ENCODE measurements around the gene AFMID. TPM values are rescaled to one million over a fixed set of nuclear protein-coding genes. Genes with fewer than 3 reads are reported as not detected.

Gene AFMID
- total and polyA plus RNA-seq, 7 donors, result 7.4 to 20.8 (median 9.3) TPM

DNA sequence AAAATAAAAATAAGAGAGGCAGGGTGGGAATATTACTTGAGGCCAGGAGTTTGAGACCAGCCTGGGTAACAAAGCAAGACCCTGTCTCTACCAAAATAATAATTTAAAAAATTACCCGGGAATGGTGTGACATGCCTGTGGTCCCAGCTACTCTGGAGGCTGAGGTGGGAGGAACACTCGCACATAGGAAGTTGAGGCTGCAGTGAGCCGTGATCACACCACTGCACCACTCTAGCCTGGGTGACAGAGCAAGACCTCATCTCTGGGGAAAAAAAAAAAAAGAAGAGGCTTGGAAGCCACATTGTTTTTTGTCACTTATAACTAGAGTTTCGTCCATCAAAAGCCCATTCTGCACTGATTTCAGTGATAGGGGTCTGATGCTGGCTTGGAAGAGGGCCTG, 41.0 kb downstream of the AFMID start:
- 93 to 96% (median 95%) methylated on average over 4 of the region's 4 CpGs for WGBS, 3 donors
- H3K27me3 ChIP-seq (ENCODE audit: insufficient read depth in 3 of 3, low read length in 2 of 3), result peaks cover 0 to 37% (median 20%) of the 10 kb centered on the region in 3 donors
- DNase-seq, result no peak
- no peak overlapping the region for H3K27ac ChIP-seq
- intact Hi-C loops (cut with DNase I), result no loop called here
- H3K4me1 ChIP-seq, result no peaks in the 10 kb centered on the region
- no peaks in the 10 kb centered on the region for H3K36me3 ChIP-seq (ENCODE audit: insufficient read depth in 1 of 2, low read depth in 1 of 2)
- no peaks in the 10 kb centered on the region for H3K9me3 ChIP-seq
- ATAC-seq, result no peak
- no peak overlapping the region for H3K4me3 ChIP-seq
- TF ChIP-seq, protein P1, sequence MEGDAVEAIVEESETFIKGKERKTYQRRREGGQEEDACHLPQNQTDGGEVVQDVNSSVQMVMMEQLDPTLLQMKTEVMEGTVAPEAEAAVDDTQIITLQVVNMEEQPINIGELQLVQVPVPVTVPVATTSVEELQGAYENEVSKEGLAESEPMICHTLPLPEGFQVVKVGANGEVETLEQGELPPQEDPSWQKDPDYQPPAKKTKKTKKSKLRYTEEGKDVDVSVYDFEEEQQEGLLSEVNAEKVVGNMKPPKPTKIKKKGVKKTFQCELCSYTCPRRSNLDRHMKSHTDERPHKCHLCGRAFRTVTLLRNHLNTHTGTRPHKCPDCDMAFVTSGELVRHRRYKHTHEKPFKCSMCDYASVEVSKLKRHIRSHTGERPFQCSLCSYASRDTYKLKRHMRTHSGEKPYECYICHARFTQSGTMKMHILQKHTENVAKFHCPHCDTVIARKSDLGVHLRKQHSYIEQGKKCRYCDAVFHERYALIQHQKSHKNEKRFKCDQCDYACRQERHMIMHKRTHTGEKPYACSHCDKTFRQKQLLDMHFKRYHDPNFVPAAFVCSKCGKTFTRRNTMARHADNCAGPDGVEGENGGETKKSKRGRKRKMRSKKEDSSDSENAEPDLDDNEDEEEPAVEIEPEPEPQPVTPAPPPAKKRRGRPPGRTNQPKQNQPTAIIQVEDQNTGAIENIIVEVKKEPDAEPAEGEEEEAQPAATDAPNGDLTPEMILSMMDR (IDR thresholded peaks at IDR 0.05), result no peak

DNA sequence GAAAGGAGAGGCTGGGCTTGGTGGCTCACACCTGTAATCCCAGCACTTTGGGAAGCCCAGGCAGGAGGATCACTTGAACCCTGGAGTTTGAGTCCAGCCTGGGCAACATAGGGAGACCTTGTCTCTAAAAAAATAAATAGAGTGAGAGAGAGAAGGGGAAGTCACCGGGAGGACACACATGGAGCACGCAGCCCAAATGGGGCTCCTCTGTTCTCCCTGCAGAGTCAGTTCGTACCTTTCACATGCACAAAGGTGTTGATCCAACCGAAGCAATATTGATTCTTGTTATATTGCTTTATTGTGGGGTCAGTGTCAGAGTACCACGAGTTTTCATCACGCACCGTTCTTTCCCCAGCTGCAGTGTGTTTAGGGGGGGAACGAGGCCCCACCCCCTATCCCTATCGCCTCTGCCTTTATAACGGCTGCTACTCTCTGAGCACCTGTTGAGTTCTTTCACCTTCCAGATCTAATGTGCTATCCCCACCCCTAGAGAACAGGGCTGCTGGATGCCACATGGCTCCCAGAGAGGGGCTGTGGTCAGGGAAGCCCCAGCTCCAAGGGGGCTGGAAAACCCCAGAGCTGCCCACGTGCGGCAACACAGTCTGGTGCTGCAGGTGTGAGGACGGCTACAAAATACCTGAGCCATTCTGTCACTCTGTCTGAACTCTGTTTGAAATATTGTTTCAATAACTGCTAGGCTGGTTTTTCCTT, 43.2 kb downstream of the AFMID start:
- Histone ChIP-seq H3K4me3 (no peak overlapping the region), H3K36me3 (ENCODE audit: insufficient read depth in 1 of 2, low read depth in 1 of 2) (no peaks in the 10 kb centered on the region), H3K4me1 (no peaks in the 10 kb centered on the region), H3K27me3 (ENCODE audit: insufficient read depth in 3 of 3, low read length in 2 of 3) (peaks cover 0 to 39% (median 20%) of the 10 kb centered on the region in 3 donors), H3K9me3 (no peaks in the 10 kb centered on the region), H3K27ac (no peak overlapping the region)
- DNase-seq (no peak), ATAC-seq (no peak)
- WGBS, 3 donors, result 74 to 80% (median 77%) methylated on average over 13 of the region's 13 CpGs
- intact Hi-C loops (cut with DNase I), result no loop called here
- TF ChIP-seq, protein P1 (IDR thresholded peaks at IDR 0.05), result no peak

GRCh38 chr17:78230996-78231935, 44.1 kb downstream of the AFMID start, which contains the start of gene TMEM235:
TMEM235 (plus strand) TSS chr17:78231631; CDS start chr17:78232024, 393 bp downstream.
- WGBS, 3 donors, result 35 to 51% (median 38%) methylated on average over 32 to 52 of the region's 52 CpGs
- DNase-seq (no peak), ATAC-seq (no peak)
- no peak within 1 kb of the TSS for H3K27ac ChIP-seq
- intact Hi-C loops (cut with DNase I), result no loop called here
- no peaks in the 10 kb centered on the region for H3K4me1 ChIP-seq
- peaks cover 0 to 39% (median 20%) of the 10 kb centered on the region in 3 donors for H3K27me3 ChIP-seq (ENCODE audit: insufficient read depth in 3 of 3, low read length in 2 of 3)
- H3K4me3 ChIP-seq, result no peak within 1 kb of the TSS
- H3K9me3 ChIP-seq, result no peaks in the 10 kb centered on the region
- TF ChIP-seq, protein P1 (IDR thresholded peaks at IDR 0.05), result no peak
- no peaks in the 10 kb centered on the region for H3K36me3 ChIP-seq (ENCODE audit: insufficient read depth in 1 of 2, low read depth in 1 of 2)

- DNase-seq (no peak), ATAC-seq (no peak)
- Histone ChIP-seq H3K27me3 (ENCODE audit: insufficient read depth in 3 of 3, low read length in 2 of 3) (peaks cover 0 to 35% (median 20%) of the 10 kb centered on the region in 3 donors), H3K9me3 (no peaks in the 10 kb centered on the region), H3K4me3 (no peak overlapping the region), H3K36me3 (ENCODE audit: insufficient read depth in 1 of 2, low read depth in 1 of 2) (no peaks in the 10 kb centered on the region), H3K27ac (no peak overlapping the region), H3K4me1 (no peaks in the 10 kb centered on the region)
- intact Hi-C loops (cut with DNase I), result no loop called here
- 23 to 36% (median 35%) methylated on average over 29 to 55 of the region's 55 CpGs for WGBS, 3 donors
- TF ChIP-seq, protein P1 (IDR thresholded peaks at IDR 0.05), result no peak
Observed at GRCh38 chr17:78231991-78232858, 45.1 kb downstream of the AFMID start.

Data from psoas muscle (tissue), 8 donors.